Parathyroid adenoma (tissue), 2 donors: ENCODE data around the gene POLD1.
"Not testable (repeated sequence)": the region's sequence is repeated elsewhere in the genome, so short reads cannot be mapped to it uniquely, and the experiment has no call there.

Experiments used
- H2AFZ ChIP-seq: fragments of 300-600 bp; sonication (generic); one replicate; pipeline ENCODE4 v1.7.0; 2017; ENCODE audit warnings: antibody characterized with exemption, mild to moderate bottlenecking
- H3K27ac ChIP-seq: fragments of 300-600 bp; sonication (generic); one replicate; pipeline ENCODE4 v1.7.0; 2017
- H3K27me3 ChIP-seq: fragments of 300-600 bp; sonication (generic); one replicate; pipeline ENCODE4 v1.7.0; 2017; ENCODE audit warnings: low read length; ENCODE audit not compliant: control insufficient read depth, insufficient read depth
- H3K36me3 ChIP-seq: fragments of 300-600 bp; sonication (generic); one replicate; pipeline ENCODE4 v1.7.0; 2017; ENCODE audit warnings: low read length; ENCODE audit not compliant: control insufficient read depth, insufficient read depth
- H3K4me1 ChIP-seq: fragments of 300-600 bp; sonication (generic); one replicate; pipeline ENCODE4 v1.7.0; 2017; ENCODE audit warnings: control low read depth
- H3K4me2 ChIP-seq: fragments of 300-600 bp; sonication (generic); one replicate; pipeline ENCODE4 v1.7.0; 2017; ENCODE audit warnings: low read length
- H3K4me3 ChIP-seq: fragments of 300-600 bp; sonication (generic); one replicate; pipeline ENCODE4 v1.7.0; 2017; ENCODE audit warnings: low read depth, low read length
- H3K79me2 ChIP-seq: fragments of 300-600 bp; sonication (generic); one replicate; pipeline ENCODE4 v1.7.0; 2017; ENCODE audit warnings: control low read depth
- H3K9ac ChIP-seq: fragments of 300-600 bp; sonication (generic); one replicate; pipeline ENCODE4 v1.7.0; 2017; ENCODE audit warnings: mild to moderate bottlenecking
- H3K9me3 ChIP-seq: fragments of 300-600 bp; sonication (generic); one replicate; pipeline ENCODE4 v1.7.0; 2017; ENCODE audit warnings: low read length; ENCODE audit not compliant: control insufficient read depth
- TF ChIP-seq, protein P1 (sequence below): fragments of 300-600 bp; sonication (generic); IDR thresholded peaks from one replicate; pipeline ENCODE4 v1.7.0; 2017; ENCODE audit warnings: antibody characterized with exemption, mild to moderate bottlenecking
- donor health status: primary hyperparathyroidism.

Gene POLD1

DNA sequence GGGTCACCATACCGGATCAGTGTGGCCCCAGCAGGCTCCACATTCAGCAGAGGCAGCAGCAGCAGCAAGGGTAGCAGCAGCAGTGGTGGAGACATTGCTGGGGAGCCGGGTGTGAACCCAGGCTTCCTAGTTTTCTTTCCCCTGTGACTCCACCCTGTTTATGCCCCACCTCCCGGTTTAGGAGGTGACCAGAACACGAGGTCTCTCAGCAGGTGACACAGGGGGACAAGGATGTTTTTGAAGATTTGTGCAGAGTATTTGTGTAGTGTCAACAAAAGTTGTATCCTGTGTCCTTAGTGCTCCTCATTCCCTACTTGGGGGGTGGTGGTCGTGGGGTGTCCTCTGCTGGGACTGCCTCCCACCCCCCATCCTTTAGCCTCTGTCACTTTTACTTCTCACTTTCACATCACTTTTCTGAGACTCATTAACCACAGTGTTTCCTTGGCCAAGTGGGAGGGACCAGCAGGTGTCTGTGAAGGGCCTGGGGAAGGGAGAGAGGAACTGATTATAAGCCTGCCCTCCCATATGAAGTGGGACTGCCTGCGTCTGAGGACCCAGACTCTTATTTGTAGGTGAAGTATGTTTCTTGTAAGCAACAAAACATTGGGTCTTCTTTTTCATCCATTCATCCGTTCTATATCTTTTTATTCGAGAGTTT is 39.4 kb upstream of the POLD1 start:
- no peak overlapping the region for H3K9ac ChIP-seq
- H3K4me1 ChIP-seq: peaks cover 4% of the 10 kb centered on the region
- H3K27me3 ChIP-seq: no peaks in the 10 kb centered on the region
- no peak overlapping the region for H3K27ac ChIP-seq
- no peak overlapping the region for H2AFZ ChIP-seq
- H3K9me3 ChIP-seq: no peaks in the 10 kb centered on the region
- TF ChIP-seq, protein P1, sequence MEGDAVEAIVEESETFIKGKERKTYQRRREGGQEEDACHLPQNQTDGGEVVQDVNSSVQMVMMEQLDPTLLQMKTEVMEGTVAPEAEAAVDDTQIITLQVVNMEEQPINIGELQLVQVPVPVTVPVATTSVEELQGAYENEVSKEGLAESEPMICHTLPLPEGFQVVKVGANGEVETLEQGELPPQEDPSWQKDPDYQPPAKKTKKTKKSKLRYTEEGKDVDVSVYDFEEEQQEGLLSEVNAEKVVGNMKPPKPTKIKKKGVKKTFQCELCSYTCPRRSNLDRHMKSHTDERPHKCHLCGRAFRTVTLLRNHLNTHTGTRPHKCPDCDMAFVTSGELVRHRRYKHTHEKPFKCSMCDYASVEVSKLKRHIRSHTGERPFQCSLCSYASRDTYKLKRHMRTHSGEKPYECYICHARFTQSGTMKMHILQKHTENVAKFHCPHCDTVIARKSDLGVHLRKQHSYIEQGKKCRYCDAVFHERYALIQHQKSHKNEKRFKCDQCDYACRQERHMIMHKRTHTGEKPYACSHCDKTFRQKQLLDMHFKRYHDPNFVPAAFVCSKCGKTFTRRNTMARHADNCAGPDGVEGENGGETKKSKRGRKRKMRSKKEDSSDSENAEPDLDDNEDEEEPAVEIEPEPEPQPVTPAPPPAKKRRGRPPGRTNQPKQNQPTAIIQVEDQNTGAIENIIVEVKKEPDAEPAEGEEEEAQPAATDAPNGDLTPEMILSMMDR: no peak
- H3K36me3 ChIP-seq: no peaks in the 10 kb centered on the region
- H3K79me2 ChIP-seq: no peaks in the 10 kb centered on the region
- H3K4me3 ChIP-seq: no peak overlapping the region
- no peak overlapping the region for H3K4me2 ChIP-seq

DNA sequence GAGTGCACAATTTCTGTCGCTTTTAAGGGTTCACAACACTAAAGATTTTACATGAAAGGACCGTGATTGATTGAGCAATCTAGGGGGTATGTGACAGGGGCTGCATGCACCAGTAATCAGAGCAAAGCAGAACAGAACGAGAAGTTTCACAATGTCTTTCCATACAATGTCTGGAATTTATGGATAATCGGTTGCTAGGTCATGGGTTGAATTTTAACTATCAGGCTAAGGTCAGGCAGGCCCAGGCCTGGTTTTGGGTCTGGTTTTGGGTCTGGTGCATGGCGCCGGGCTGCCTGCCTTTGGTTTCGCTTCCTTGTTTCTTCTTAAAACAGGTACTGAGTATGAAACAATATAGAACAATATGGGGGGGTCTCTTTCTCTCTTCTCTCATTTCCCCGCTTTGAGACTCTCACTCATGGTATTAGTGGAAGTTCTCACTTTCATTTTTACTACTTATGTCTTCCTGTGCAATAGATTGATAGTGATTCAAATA is 37.0 kb upstream of the POLD1 start:
- not testable (repeated sequence) for H3K4me1 ChIP-seq, H3K9me3 ChIP-seq, H3K4me3 ChIP-seq, H3K9ac ChIP-seq, H3K27me3 ChIP-seq, H3K36me3 ChIP-seq, H3K79me2 ChIP-seq, H2AFZ ChIP-seq
- Histone ChIP-seq H3K4me2 (peak overlapping the region; percentile 51), H3K27ac (peak overlapping the region; percentile 52)

DNA sequence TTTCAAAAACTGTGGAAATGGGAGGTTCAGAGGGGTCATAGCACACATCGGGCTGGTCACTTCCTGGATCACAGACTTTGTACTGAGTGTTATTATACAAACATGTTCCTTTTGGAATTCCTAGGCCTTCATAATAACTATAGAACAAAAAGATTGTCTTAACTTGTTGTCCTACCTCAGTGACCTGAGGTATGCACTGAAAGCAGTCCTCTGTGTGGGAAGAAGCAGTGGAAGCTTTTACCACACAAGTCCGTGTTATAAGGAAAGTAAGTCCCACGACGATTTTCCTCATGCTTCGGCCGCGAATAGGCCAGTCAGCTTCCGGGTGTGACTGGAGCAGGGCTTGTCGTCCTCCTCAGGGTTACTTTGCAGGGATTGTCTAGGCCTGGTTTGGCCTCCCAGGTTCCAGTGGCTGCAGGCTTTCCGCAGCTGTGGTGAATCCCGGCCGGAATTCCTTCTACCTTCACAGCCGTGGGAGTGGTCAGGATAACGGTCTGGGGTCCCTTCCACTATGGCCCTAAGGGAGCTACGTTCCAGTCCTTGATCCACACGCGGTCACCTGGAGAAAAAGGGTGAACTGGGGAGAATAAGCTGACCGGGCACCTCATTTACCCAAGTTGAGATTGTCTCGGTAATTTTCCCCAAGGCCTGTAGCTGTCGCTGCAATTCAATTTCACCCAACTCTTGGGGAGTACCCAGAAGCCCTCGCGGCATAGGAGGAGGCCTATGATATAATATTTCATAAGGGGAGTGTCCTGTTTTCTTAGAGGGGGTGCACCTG is 34.7 kb upstream of the POLD1 start:
- H3K4me1 ChIP-seq: peaks cover 4% of the 10 kb centered on the region
- no peak overlapping the region for H3K4me3 ChIP-seq
- TF ChIP-seq, protein P1: no peak
- H3K27ac ChIP-seq: no peak overlapping the region
- no peaks in the 10 kb centered on the region for H3K79me2 ChIP-seq
- H3K27me3 ChIP-seq: no peaks in the 10 kb centered on the region
- H3K9me3 ChIP-seq: no peaks in the 10 kb centered on the region
- H2AFZ ChIP-seq: no peak overlapping the region
- no peaks in the 10 kb centered on the region for H3K36me3 ChIP-seq
- H3K9ac ChIP-seq: no peak overlapping the region
- H3K4me2 ChIP-seq: no peak overlapping the region

DNA sequence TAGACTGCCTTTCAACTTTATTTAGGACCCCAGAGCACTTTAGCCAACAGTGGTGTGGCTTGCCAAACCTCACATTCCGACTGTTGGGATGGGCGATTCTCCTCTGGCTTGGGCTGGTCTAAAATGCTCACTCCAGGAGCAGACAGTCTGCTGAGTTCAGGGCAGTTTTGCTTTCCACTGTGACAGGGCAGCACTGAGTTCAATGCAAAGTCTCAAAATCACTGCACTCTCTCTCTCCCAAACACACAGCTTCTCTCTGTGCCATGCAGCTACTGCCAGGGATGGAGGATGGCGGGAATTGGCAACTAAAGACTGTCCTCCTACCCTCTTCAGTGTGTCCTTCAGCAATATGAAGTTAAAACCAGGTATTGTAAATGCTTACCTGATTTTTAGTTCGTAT is 31.9 kb upstream of the POLD1 start:
- Histone ChIP-seq H3K27me3 (no peaks in the 10 kb centered on the region), H3K79me2 (no peaks in the 10 kb centered on the region), H3K4me1 (no peaks in the 10 kb centered on the region), H3K36me3 (no peaks in the 10 kb centered on the region), H3K4me2 (no peak overlapping the region), H3K27ac (no peak overlapping the region), H2AFZ (no peak overlapping the region), H3K9ac (no peak overlapping the region), H3K9me3 (no peaks in the 10 kb centered on the region), H3K4me3 (no peak overlapping the region)
- TF ChIP-seq, protein P1: no peak

GRCh38 chr19:50353487-50353880 is 30.7 kb upstream of the POLD1 start:
- H3K36me3 ChIP-seq, H3K79me2 ChIP-seq: not testable (repeated sequence)

More at GRCh38 chr19:50353487-50353880, 30.7 kb upstream of the POLD1 start:
- H3K27ac ChIP-seq, H3K4me3 ChIP-seq, H3K4me1 ChIP-seq, H2AFZ ChIP-seq, H3K9me3 ChIP-seq, H3K4me2 ChIP-seq, H3K27me3 ChIP-seq, H3K9ac ChIP-seq: not testable (repeated sequence)
